ENCODE results near the gene FAM131A. TPM values are rescaled to one million over a fixed set of nuclear protein-coding genes. Genes with fewer than 3 reads are reported as not detected.

Gene FAM131A
- total and polyA plus RNA-seq, 7 experiments from 2014 or later = 2.2 to 13.4 (median 8.2) TPM

DNA sequence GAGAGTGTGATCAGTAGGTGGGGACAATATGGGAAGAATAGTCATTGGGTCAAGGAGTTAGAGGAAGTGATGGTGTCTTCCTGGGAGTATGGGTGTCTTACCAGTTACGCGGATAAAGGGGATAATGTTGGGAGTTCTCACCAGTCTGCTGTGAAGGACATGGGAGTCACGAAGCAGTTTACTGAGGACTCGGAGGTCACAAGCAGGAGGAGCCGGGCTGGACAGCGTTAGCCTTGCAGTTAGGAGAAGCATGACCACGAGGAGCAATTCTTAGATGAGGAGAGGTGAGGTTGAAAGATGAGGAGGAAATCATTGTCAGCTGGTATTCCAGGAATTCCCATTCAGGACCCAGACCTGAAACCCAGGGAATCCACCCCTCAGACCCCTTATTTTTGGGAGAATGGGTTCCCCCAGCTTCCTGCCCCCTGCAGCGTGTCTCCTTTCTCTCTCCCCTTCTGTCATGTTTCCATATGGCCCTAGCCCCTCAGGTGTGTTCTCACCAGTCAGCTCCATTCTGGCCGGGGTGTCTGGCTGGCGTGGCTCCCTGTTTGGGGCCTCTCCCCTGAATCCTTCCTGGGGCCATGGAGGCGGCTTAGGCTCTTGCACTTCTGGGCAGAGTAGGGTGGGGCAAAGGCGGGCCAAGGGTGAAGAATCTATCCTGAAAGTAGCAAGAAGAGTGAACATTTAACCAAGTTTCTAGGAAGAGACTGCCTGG is 38.5 kb downstream of the FAM131A start:
- CTCF ChIA-PET = interaction anchor here (0.6 kb wide), 1 partner anchor 516 kb away, joined by 4 read pairs; no protein-coding TSS in a partner anchor
- peaks cover 2 to 3% of the 10 kb centered on the region in 2 donors for H3K4me1 ChIP-seq (ENCODE audit: control insufficient read depth in 2 of 2, insufficient read depth in 2 of 2, low read length in 2 of 2)
- H3K4me3 Mint-ChIP-seq = no peak overlapping the region

GRCh38 chr3:184377374-184377773 is 40.0 kb downstream of the FAM131A start:
- ATAC-seq = no peak
- H3K9me3 Mint-ChIP-seq = peaks cover 0 to 3% (median 0%) of the 10 kb centered on the region in 11 donors
- Histone ChIP-seq H3K27ac (ENCODE audit: low read depth, low read length) (no peak overlapping the region), H3K27me3 (ENCODE audit: control insufficient read depth in 2 of 2, insufficient read depth in 2 of 2, low read length in 2 of 2) (peaks cover 0 to 9% of the 10 kb centered on the region in 2 donors), H3K9me3 (ENCODE audit: control insufficient read depth in 2 of 3, low read length in 3 of 3) (no peaks in the 10 kb centered on the region), H3K4me3 (ENCODE audit: low read length) (no peak overlapping the region), H3K36me3 (ENCODE audit: control insufficient read depth in 2 of 3, insufficient read depth in 3 of 3, low read length in 3 of 3) (no peaks in the 10 kb centered on the region), H3K4me1 (ENCODE audit: control insufficient read depth in 2 of 2, insufficient read depth in 2 of 2, low read length in 2 of 2) (peaks cover 4 to 5% of the 10 kb centered on the region in 2 donors)
- H3K4me1 Mint-ChIP-seq = peaks cover 0 to 15% (median 8%) of the 10 kb centered on the region in 7 donors
- no peak for DNase-seq
- intact Hi-C loops (cut with micrococcal nuclease) = no loop called here
- no peak overlapping the region for H3K27ac Mint-ChIP-seq
- H3K4me3 Mint-ChIP-seq = peak overlapping the region in 1 of 10 donors; percentile 13
- H3K27me3 Mint-ChIP-seq = peaks cover 29 to 72% (median 35%) of the 10 kb centered on the region in 5 donors
- POLR2A ChIA-PET = no interaction called here
- H3K36me3 Mint-ChIP-seq = peaks cover 0 to 1% (median 0%) of the 10 kb centered on the region in 5 donors
- CTCF ChIA-PET = interaction anchor here (0.7 to 1.3 kb wide), 3 partner anchors 15 to 538 kb away, joined by 3 to 7 read pairs (median 3); no protein-coding TSS in a partner anchor

More for the DNA sequence above, 38.5 kb downstream of the FAM131A start:
- no peak overlapping the region for H3K4me3 ChIP-seq (ENCODE audit: low read length)
- peaks cover 0 to 3% of the 10 kb centered on the region in 2 donors for H3K27me3 ChIP-seq (ENCODE audit: control insufficient read depth in 2 of 2, insufficient read depth in 2 of 2, low read length in 2 of 2)
- peaks cover 8 to 17% (median 8%) of the 10 kb centered on the region in 7 donors for H3K4me1 Mint-ChIP-seq
- H3K9me3 ChIP-seq (ENCODE audit: control insufficient read depth in 2 of 3, low read length in 3 of 3) = no peaks in the 10 kb centered on the region
- POLR2A ChIA-PET = no interaction called here
- H3K36me3 ChIP-seq (ENCODE audit: control insufficient read depth in 2 of 3, insufficient read depth in 3 of 3, low read length in 3 of 3) = no peaks in the 10 kb centered on the region
- ATAC-seq = no peak
- no peak overlapping the region for H3K27ac Mint-ChIP-seq
- peaks cover 0 to 3% (median 0%) of the 10 kb centered on the region in 11 donors for H3K9me3 Mint-ChIP-seq
- peaks cover 21 to 61% (median 28%) of the 10 kb centered on the region in 5 donors for H3K27me3 Mint-ChIP-seq
- DNase-seq = no peak
- H3K36me3 Mint-ChIP-seq = peaks cover 0 to 1% (median 0%) of the 10 kb centered on the region in 5 donors
- intact Hi-C loops (cut with micrococcal nuclease) = no loop called here
- no peak overlapping the region for H3K27ac ChIP-seq (ENCODE audit: low read depth, low read length)

GRCh38 chr3:184377882-184378445 is 40.6 kb downstream of the FAM131A start, which contains the start of gene THPO:
Gene THPO (minus strand): TSS chr3:184378207. CDS start chr3:184376259, 1,948 bp downstream.
- ChIA-PET POLR2A (no interaction called here), CTCF (interaction anchor here (0.7 to 1.3 kb wide), 2 partner anchors 165 to 537 kb away, joined by 3 to 7 read pairs; no protein-coding TSS in a partner anchor)
- Histone ChIP-seq H3K27me3 (ENCODE audit: control insufficient read depth in 2 of 2, insufficient read depth in 2 of 2, low read length in 2 of 2) (peaks cover 0 to 9% of the 10 kb centered on the region in 2 donors), H3K4me3 (ENCODE audit: low read length) (no peak within 1 kb of the TSS), H3K9me3 (ENCODE audit: control insufficient read depth in 2 of 3, low read length in 3 of 3) (no peaks in the 10 kb centered on the region), H3K36me3 (ENCODE audit: control insufficient read depth in 2 of 3, insufficient read depth in 3 of 3, low read length in 3 of 3) (no peaks in the 10 kb centered on the region), H3K4me1 (ENCODE audit: control insufficient read depth in 2 of 2, insufficient read depth in 2 of 2, low read length in 2 of 2) (peaks cover 4 to 5% of the 10 kb centered on the region in 2 donors), H3K27ac (ENCODE audit: low read depth, low read length) (no peak within 1 kb of the TSS)
- Mint-ChIP-seq H3K27me3 (peaks cover 33 to 77% (median 40%) of the 10 kb centered on the region in 5 donors), H3K36me3 (peaks cover 0 to 1% (median 0%) of the 10 kb centered on the region in 5 donors), H3K9me3 (peaks cover 0 to 3% (median 0%) of the 10 kb centered on the region in 11 donors), H3K4me3 (peak within 1 kb of the TSS in 9 of 10 donors; percentile 59 to 85 (median 74)), H3K4me1 (peaks cover 0 to 15% (median 8%) of the 10 kb centered on the region in 7 donors), H3K27ac (no peak within 1 kb of the TSS)
- DNase-seq = no peak
- ATAC-seq = no peak
- intact Hi-C loops (cut with micrococcal nuclease) = no loop called here

GRCh38 chr3:184378651-184379357 is 41.4 kb downstream of the FAM131A start:
- Mint-ChIP-seq H3K36me3 (peaks cover 0 to 1% (median 0%) of the 10 kb centered on the region in 5 donors), H3K9me3 (peaks cover 0 to 3% (median 0%) of the 10 kb centered on the region in 11 donors), H3K27me3 (peaks cover 33 to 81% (median 42%) of the 10 kb centered on the region in 5 donors), H3K27ac (no peak overlapping the region), H3K4me1 (peaks cover 0 to 15% (median 8%) of the 10 kb centered on the region in 7 donors), H3K4me3 (peak overlapping the region; percentile 59 to 85 (median 74))
- no peak overlapping the region for H3K4me3 ChIP-seq (ENCODE audit: low read length)
- ATAC-seq (no peak), DNase-seq (no peak)
- no peaks in the 10 kb centered on the region for H3K9me3 ChIP-seq (ENCODE audit: control insufficient read depth in 2 of 3, low read length in 3 of 3)
- no peaks in the 10 kb centered on the region for H3K36me3 ChIP-seq (ENCODE audit: control insufficient read depth in 2 of 3, insufficient read depth in 3 of 3, low read length in 3 of 3)
- H3K27me3 ChIP-seq (ENCODE audit: control insufficient read depth in 2 of 2, insufficient read depth in 2 of 2, low read length in 2 of 2) = peaks cover 0 to 9% of the 10 kb centered on the region in 2 donors
- H3K4me1 ChIP-seq (ENCODE audit: control insufficient read depth in 2 of 2, insufficient read depth in 2 of 2, low read length in 2 of 2) = peaks cover 4 to 5% of the 10 kb centered on the region in 2 donors
- CTCF ChIA-PET = no interaction called here
- POLR2A ChIA-PET = interaction anchor here (0.7 to 1.6 kb wide), 2 partner anchors 11 to 17 kb away, joined by 3 to 4 read pairs; partner anchors contain the start of genes CLCN2 and POLR2H
- intact Hi-C loops (cut with micrococcal nuclease) = no loop called here
- no peak overlapping the region for H3K27ac ChIP-seq (ENCODE audit: low read depth, low read length)

GRCh38 chr3:184379358-184380184 is 42.2 kb downstream of the FAM131A start, which contains the start of gene CHRD:
Gene CHRD (plus strand): TSS chr3:184380054. CDS start chr3:184380319, 265 bp downstream.
- no peak within 1 kb of the TSS for H3K27ac ChIP-seq (ENCODE audit: low read depth, low read length)
- H3K4me3 ChIP-seq (ENCODE audit: low read length) = peak within 1 kb of the TSS; percentile 36
- ATAC-seq = no peak
- H3K4me1 ChIP-seq (ENCODE audit: control insufficient read depth in 2 of 2, insufficient read depth in 2 of 2, low read length in 2 of 2) = peaks cover 4 to 5% of the 10 kb centered on the region in 2 donors
- H3K36me3 Mint-ChIP-seq = peaks cover 0 to 1% (median 0%) of the 10 kb centered on the region in 5 donors
- POLR2A ChIA-PET = interaction anchor here (0.7 to 1.6 kb wide), 2 partner anchors 12 to 18 kb away, joined by 3 to 4 read pairs; partner anchors contain the start of genes CLCN2 and POLR2H
- no peaks in the 10 kb centered on the region for H3K36me3 ChIP-seq (ENCODE audit: control insufficient read depth in 2 of 3, insufficient read depth in 3 of 3, low read length in 3 of 3)
- peaks cover 0 to 3% (median 0%) of the 10 kb centered on the region in 11 donors for H3K9me3 Mint-ChIP-seq
- H3K27me3 ChIP-seq (ENCODE audit: control insufficient read depth in 2 of 2, insufficient read depth in 2 of 2, low read length in 2 of 2) = peaks cover 0 to 9% of the 10 kb centered on the region in 2 donors
- CTCF ChIA-PET = no interaction called here
- DNase-seq = no peak
- no peaks in the 10 kb centered on the region for H3K9me3 ChIP-seq (ENCODE audit: control insufficient read depth in 2 of 3, low read length in 3 of 3)
- intact Hi-C loops (cut with micrococcal nuclease) = no loop called here
- no peak within 1 kb of the TSS for H3K27ac Mint-ChIP-seq
- peaks cover 38 to 84% (median 48%) of the 10 kb centered on the region in 5 donors for H3K27me3 Mint-ChIP-seq
- peak within 1 kb of the TSS; percentile 72 to 85 (median 81) for H3K4me3 Mint-ChIP-seq
- peaks cover 0 to 15% (median 8%) of the 10 kb centered on the region in 7 donors for H3K4me1 Mint-ChIP-seq

Data from naive thymus-derived CD4-positive, alpha-beta T cell (primary cell).